ENCODE results near the gene PQBP1.
A peak's percentile ranks its signal among the peaks of the same experiment; 100 is the strongest.

The PQBP1 gene

DNA sequence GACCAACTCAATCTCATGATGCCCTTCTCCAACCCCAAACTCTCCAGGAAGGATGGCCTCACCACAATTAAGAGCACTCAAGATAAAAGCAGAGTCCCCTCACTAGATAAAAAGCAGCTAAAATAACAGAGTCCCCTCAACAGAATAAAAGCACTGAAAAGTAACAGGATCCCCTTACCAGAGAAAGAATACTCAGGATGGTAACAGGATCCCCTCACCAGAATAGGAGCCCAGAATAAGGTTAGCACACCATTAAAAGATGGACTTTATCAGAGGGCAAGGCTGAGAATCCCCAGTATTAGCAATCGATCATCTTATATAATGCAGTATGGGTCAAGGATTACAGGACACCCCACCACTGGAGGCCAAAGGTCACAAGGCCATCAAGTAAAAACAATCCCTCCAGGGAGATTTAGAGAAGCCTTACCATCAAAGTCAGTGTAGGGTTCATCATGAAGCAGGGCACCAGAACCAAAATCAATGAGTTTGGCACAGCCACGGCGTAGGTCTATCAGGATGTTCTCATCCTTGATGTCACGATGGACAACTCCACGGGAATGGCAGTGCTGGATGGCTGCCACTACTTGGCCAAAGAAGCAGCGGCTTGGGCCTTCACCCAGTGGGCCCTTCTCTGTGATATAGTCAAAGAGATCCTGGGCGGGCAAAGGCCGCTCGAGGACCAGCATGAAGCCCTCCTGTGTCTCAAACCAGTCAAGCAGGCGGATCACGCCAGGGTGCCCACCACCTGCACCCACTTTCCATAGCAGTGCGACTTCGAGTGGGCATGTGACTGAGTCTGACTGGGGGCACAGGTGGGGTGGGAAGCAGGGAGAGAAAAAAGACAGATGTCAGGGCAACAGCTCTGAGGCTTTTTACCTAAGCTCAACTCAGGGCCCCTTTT is 17.1 kb downstream of the PQBP1 start:
- H3K4me1 ChIP-seq (ENCODE audit: low read length) = 0 out of 2 replicates have a peak, but pooled peaks cover 3% of the 10 kb centered on the region
- peaks cover 62% of the 10 kb centered on the region for H3K79me2 ChIP-seq (ENCODE audit: low read length)
- no peak for DNase-seq
- H3K9ac ChIP-seq (ENCODE audit: low read length) = peak overlapping the region; percentile 99
- peak overlapping the region; percentile 83 for H3K4me2 ChIP-seq (ENCODE audit: low read depth, low read length)
- peaks cover 74% of the 10 kb centered on the region for H3F3A ChIP-seq (ENCODE audit: insufficient read depth, low read length)
- no peaks in the 10 kb centered on the region for H3K27me3 ChIP-seq (replicated peaks; ENCODE audit: insufficient read depth, low read length)
- peak overlapping the region; percentile 97 for H3K4me3 ChIP-seq (ENCODE audit: low read length)
- H3K9me2 ChIP-seq (replicated peaks; ENCODE audit: insufficient read depth, low read length) = no peaks in the 10 kb centered on the region
- no peak overlapping the region for H2AFZ ChIP-seq (ENCODE audit: low read length)
- peaks cover 34% of the 10 kb centered on the region; the same call in 1 of the 2 replicates for H4K20me1 ChIP-seq (ENCODE audit: insufficient read depth, low read length)
- H3K9me3 ChIP-seq (replicated peaks; ENCODE audit: insufficient read depth, low read length) = no peaks in the 10 kb centered on the region
- H3K27ac ChIP-seq (ENCODE audit: low read length) = peak overlapping the region; percentile 98
- TF ChIP-seq EZH2 (optimal IDR thresholded peaks at IDR 0.05; ENCODE audit: low read depth, low read length) (no peak), EZH2phosphoT487 (IDR thresholded peaks at IDR 0.05; ENCODE audit: low read length) (no peak)
- TF ChIP-seq, protein P1, sequence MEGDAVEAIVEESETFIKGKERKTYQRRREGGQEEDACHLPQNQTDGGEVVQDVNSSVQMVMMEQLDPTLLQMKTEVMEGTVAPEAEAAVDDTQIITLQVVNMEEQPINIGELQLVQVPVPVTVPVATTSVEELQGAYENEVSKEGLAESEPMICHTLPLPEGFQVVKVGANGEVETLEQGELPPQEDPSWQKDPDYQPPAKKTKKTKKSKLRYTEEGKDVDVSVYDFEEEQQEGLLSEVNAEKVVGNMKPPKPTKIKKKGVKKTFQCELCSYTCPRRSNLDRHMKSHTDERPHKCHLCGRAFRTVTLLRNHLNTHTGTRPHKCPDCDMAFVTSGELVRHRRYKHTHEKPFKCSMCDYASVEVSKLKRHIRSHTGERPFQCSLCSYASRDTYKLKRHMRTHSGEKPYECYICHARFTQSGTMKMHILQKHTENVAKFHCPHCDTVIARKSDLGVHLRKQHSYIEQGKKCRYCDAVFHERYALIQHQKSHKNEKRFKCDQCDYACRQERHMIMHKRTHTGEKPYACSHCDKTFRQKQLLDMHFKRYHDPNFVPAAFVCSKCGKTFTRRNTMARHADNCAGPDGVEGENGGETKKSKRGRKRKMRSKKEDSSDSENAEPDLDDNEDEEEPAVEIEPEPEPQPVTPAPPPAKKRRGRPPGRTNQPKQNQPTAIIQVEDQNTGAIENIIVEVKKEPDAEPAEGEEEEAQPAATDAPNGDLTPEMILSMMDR (IDR thresholded peaks at IDR 0.05; ENCODE audit: low read length) = no peak
- peaks cover 25% of the 10 kb centered on the region for H3K36me3 ChIP-seq (replicated peaks; ENCODE audit: insufficient read depth, low read length)

DNA sequence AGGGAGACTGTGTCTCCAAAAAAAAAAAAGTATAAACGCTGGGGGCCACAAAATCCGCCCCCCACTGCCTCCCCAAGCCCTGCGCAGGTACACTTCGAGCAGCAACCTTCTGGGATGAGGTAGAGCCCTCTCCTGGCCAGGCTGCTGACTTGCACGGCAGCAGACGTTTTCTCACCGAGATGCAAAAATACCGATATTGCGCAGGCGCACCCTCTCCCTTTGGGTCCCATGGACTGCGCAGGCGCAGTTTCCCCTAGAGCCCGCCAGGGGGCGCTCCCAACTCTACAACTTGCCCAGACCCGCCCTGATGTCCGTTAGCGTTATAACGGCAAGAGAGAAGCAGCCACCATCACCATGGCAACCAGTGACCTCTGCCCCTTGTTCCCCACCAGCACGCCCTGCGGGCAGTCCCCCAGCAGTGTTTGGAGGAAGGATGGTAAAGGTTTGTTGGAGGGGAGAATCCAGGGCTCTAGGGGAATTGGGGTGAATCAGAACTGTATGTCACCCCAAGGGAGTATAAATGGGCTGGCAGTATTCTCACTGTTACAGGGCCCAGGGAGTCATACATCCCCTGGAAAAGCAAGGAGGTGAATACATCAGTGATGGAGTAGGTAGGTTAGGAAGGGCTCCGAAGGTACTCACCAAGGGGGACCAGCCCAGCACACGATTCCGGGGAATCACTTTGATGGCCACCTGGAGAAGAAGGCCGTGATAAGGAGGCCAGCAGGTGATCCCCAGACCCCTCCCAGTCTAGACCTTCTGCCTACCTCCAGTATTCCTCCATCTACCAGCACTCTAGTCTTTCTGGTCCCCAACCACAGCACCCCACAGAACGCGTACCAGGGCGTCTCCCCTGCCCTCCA is 19.6 kb downstream of the PQBP1 start:
- no peak for TF ChIP-seq EZH2 (optimal IDR thresholded peaks at IDR 0.05; ENCODE audit: low read depth, low read length)
- no peak for TF ChIP-seq EZH2phosphoT487 (IDR thresholded peaks at IDR 0.05; ENCODE audit: low read length)
- TF ChIP-seq, protein P1 (IDR thresholded peaks at IDR 0.05; ENCODE audit: low read length) = peak; percentile 85
- H3K9me3 ChIP-seq (replicated peaks; ENCODE audit: insufficient read depth, low read length) = no peaks in the 10 kb centered on the region
- peaks cover 84% of the 10 kb centered on the region for H3K79me2 ChIP-seq (ENCODE audit: low read length)
- H3K27me3 ChIP-seq (replicated peaks; ENCODE audit: insufficient read depth, low read length) = no peaks in the 10 kb centered on the region
- H2AFZ ChIP-seq (ENCODE audit: low read length) = no peak overlapping the region
- H3K27ac ChIP-seq (ENCODE audit: low read length) = peak overlapping the region; percentile 98
- peaks cover 34% of the 10 kb centered on the region; the same call in 1 of the 2 replicates for H4K20me1 ChIP-seq (ENCODE audit: insufficient read depth, low read length)
- H3F3A ChIP-seq (ENCODE audit: insufficient read depth, low read length) = peaks cover 78% of the 10 kb centered on the region
- H3K9me2 ChIP-seq (replicated peaks; ENCODE audit: insufficient read depth, low read length) = no peaks in the 10 kb centered on the region
- peak overlapping the region; percentile 97 for H3K4me3 ChIP-seq (ENCODE audit: low read length)
- H3K4me1 ChIP-seq (ENCODE audit: low read length) = peaks cover 20% of the 10 kb centered on the region
- peaks cover 25% of the 10 kb centered on the region for H3K36me3 ChIP-seq (replicated peaks; ENCODE audit: insufficient read depth, low read length)
- peak overlapping the region; percentile 83 for H3K4me2 ChIP-seq (ENCODE audit: low read depth, low read length)
- peak overlapping the region; percentile 99 for H3K9ac ChIP-seq (ENCODE audit: low read length)
- DNase-seq = peak; percentile 86

DNA sequence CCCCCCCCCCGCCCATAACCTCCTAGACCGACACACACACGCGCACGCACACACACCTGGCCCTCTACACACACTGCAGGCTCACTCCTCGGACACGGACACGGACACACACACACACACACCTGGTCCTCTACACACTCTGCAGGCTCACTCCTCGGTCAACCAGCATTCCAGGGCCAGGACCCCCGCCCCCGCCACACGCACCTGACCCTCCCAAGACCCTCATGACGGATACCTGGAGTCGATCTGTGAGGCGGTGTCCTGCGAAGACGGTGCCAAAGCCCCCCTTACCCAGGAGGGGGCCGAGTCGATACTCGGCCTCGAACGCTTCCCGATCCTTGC is 20.5 kb downstream of the PQBP1 start:
- Histone ChIP-seq H3K36me3 (replicated peaks; ENCODE audit: insufficient read depth, low read length) (peaks cover 25% of the 10 kb centered on the region), H3K4me3 (ENCODE audit: low read length) (peak overlapping the region; percentile 97), H3K27ac (ENCODE audit: low read length) (peak overlapping the region; percentile 98), H3K27me3 (replicated peaks; ENCODE audit: insufficient read depth, low read length) (no peaks in the 10 kb centered on the region), H4K20me1 (ENCODE audit: insufficient read depth, low read length) (peaks cover 34% of the 10 kb centered on the region; the same call in 1 of the 2 replicates), H3K4me2 (ENCODE audit: low read depth, low read length) (peak overlapping the region; percentile 20; the same call in 1 of the 2 replicates), H3K9me3 (replicated peaks; ENCODE audit: insufficient read depth, low read length) (no peaks in the 10 kb centered on the region), H2AFZ (ENCODE audit: low read length) (no peak overlapping the region), H3K9me2 (replicated peaks; ENCODE audit: insufficient read depth, low read length) (no peaks in the 10 kb centered on the region), H3K4me1 (ENCODE audit: low read length) (peaks cover 20% of the 10 kb centered on the region), H3K9ac (ENCODE audit: low read length) (peak overlapping the region; percentile 99), H3K79me2 (ENCODE audit: low read length) (peaks cover 91% of the 10 kb centered on the region), H3F3A (ENCODE audit: insufficient read depth, low read length) (peaks cover 69% of the 10 kb centered on the region)
- DNase-seq = no peak
- TF ChIP-seq EZH2 (optimal IDR thresholded peaks at IDR 0.05; ENCODE audit: low read depth, low read length) (no peak), EZH2phosphoT487 (IDR thresholded peaks at IDR 0.05; ENCODE audit: low read length) (no peak)
- TF ChIP-seq, protein P1 (IDR thresholded peaks at IDR 0.05; ENCODE audit: low read length) = no peak
